ENCODE data around the gene ANO6.

The ANO6 gene

GRCh38 chr12:45182511-45182910, 33.4 kb upstream of the ANO6 start:
- in situ Hi-C loops (cut with HindIII; ENCODE audit: low sequenced_read_pairs), result no loop called here
- no peak overlapping the region for H3K4me3 ChIP-seq (ENCODE audit: low read depth, low read length)
- DNase-seq (ENCODE audit: low read depth, low spot score), result peak; percentile 10
- no peak for TF ChIP-seq CTCF (IDR thresholded peaks at IDR 0.05; ENCODE audit: low read depth, low read length)

GRCh38 chr12:45183246-45183645, 32.6 kb upstream of the ANO6 start:
- peak; percentile 55 for TF ChIP-seq CTCF (IDR thresholded peaks at IDR 0.05; ENCODE audit: low read depth, low read length)
- no peak overlapping the region for H3K4me3 ChIP-seq (ENCODE audit: low read depth, low read length)
- DNase-seq (ENCODE audit: low read depth, low spot score), result peak; percentile 49
- in situ Hi-C loops (cut with HindIII; ENCODE audit: low sequenced_read_pairs), result no loop called here

GRCh38 chr12:45184147-45184963, 31.5 kb upstream of the ANO6 start:
- no peak for TF ChIP-seq CTCF (IDR thresholded peaks at IDR 0.05; ENCODE audit: low read depth, low read length)
- no peak for DNase-seq (ENCODE audit: low read depth, low spot score)
- in situ Hi-C loops (cut with HindIII; ENCODE audit: low sequenced_read_pairs), result no loop called here
- no peak overlapping the region for H3K4me3 ChIP-seq (ENCODE audit: low read depth, low read length)

- no peak for DNase-seq (ENCODE audit: low read depth, low spot score)
- no peak overlapping the region for H3K4me3 ChIP-seq (ENCODE audit: low read depth, low read length)
- in situ Hi-C loops (cut with HindIII; ENCODE audit: low sequenced_read_pairs), result no loop called here
- TF ChIP-seq CTCF (IDR thresholded peaks at IDR 0.05; ENCODE audit: low read depth, low read length), result no peak
These were observed 29.1 kb upstream of the ANO6 start for GRCh38 chr12:45186762-45187161.

GRCh38 chr12:45189766-45190403, 26.0 kb upstream of the ANO6 start:
- DNase-seq (ENCODE audit: low read depth, low spot score), result no peak
- H3K4me3 ChIP-seq (ENCODE audit: low read depth, low read length), result no peak overlapping the region
- no peak for TF ChIP-seq CTCF (IDR thresholded peaks at IDR 0.05; ENCODE audit: low read depth, low read length)
- in situ Hi-C loops (cut with HindIII; ENCODE audit: low sequenced_read_pairs), result no loop called here

- TF ChIP-seq CTCF (IDR thresholded peaks at IDR 0.05; ENCODE audit: low read depth, low read length), result no peak
- H3K4me3 ChIP-seq (ENCODE audit: low read depth, low read length), result no peak overlapping the region
- in situ Hi-C loops (cut with HindIII; ENCODE audit: low sequenced_read_pairs), result no loop called here
- DNase-seq (ENCODE audit: low read depth, low spot score), result peak; percentile 37
These were observed 24.7 kb upstream of the ANO6 start for GRCh38 chr12:45191239-45191638.
